Loucy (cell line): ENCODE results near the gene TUT4.

Experiments used
- H2AFZ ChIP-seq: fragments of 200-600 bp; sonication (generic); 2 replicates; pipeline ENCODE4 v1.6.0; 2016; ENCODE audit warnings: antibody characterized with exemption, mild to moderate bottlenecking, low read length, moderate library complexity
- H3F3A ChIP-seq: fragments of 200-600 bp; 2 replicates; pipeline ENCODE4 v1.6.0; 2016; ENCODE audit warnings: antibody characterized with exemption, low read depth, mild to moderate bottlenecking
- H3K27me3 ChIP-seq: fragments of 200-600 bp; sonication (generic); 2 replicates; pipeline ENCODE4 v1.6.1; 2014; ENCODE audit warnings: low read length, mild to moderate bottlenecking; ENCODE audit not compliant: insufficient read depth, poor library complexity, severe bottlenecking
- H3K36me3 ChIP-seq: fragments of 200-600 bp; sonication (generic); 2 replicates; pipeline ENCODE4 v1.6.1; 2016; ENCODE audit warnings: low read length; ENCODE audit not compliant: insufficient read depth
- H3K4me1 ChIP-seq: fragments of 200-600 bp; sonication (generic); 2 replicates; pipeline ENCODE4 v1.5.1; 2014; ENCODE audit warnings: low read length, mild to moderate bottlenecking; ENCODE audit not compliant: insufficient read depth, poor library complexity, severe bottlenecking
- H3K4me2 ChIP-seq: fragments of 200-600 bp; sonication (generic); 2 replicates; pipeline ENCODE4 v1.6.0; 2014; ENCODE audit warnings: antibody characterized with exemption, low read length, low read depth, mild to moderate bottlenecking; ENCODE audit not compliant: poor library complexity, severe bottlenecking
- H3K4me3 ChIP-seq: fragments of 200-600 bp; sonication (generic); 2 replicates; pipeline ENCODE4 v1.5.1; 2014; ENCODE audit warnings: low read length, mild to moderate bottlenecking, mixed read lengths; ENCODE audit not compliant: poor library complexity, severe bottlenecking
- H3K79me2 ChIP-seq: fragments of 200-600 bp; sonication (generic); 2 replicates; pipeline ENCODE4 v1.6.1; 2014; ENCODE audit warnings: low read length; ENCODE audit not compliant: insufficient read depth
- H3K9ac ChIP-seq: fragments of 200-600 bp; sonication (generic); 2 replicates; pipeline ENCODE4 v1.6.0; 2014; ENCODE audit warnings: mild to moderate bottlenecking, low read depth, low read length, moderate library complexity; ENCODE audit not compliant: poor library complexity, severe bottlenecking
- H3K9me2 ChIP-seq: fragments of 200-600 bp; sonication (generic); replicated peaks from 2 replicates; pipeline ENCODE4 v1.6.1; 2016; ENCODE audit warnings: low read depth, low read length, mixed read lengths
- H3K9me3 ChIP-seq: fragments of 200-600 bp; sonication (generic); 2 replicates; pipeline ENCODE4 v1.6.1; 2014; ENCODE audit warnings: mild to moderate bottlenecking, antibody characterized with exemption, low read length, low read depth; ENCODE audit not compliant: insufficient read depth
- H4K20me1 ChIP-seq: fragments of 200-600 bp; sonication (generic); 2 replicates; pipeline ENCODE4 v1.6.0; 2014; ENCODE audit warnings: antibody characterized with exemption, low read length, mild to moderate bottlenecking; ENCODE audit not compliant: insufficient read depth, poor library complexity, severe bottlenecking
- EZH2phosphoT487 ChIP-seq: fragments of 200-600 bp; IDR thresholded peaks from 2 replicates; pipeline ENCODE4 v1.6.1; 2018; ENCODE audit warnings: antibody characterized with exemption, mild to moderate bottlenecking, moderate library complexity, borderline replicate concordance
- TF ChIP-seq, protein P1 (sequence below): fragments of 200-600 bp; sonication (generic); conservative IDR thresholded peaks from 2 replicates; pipeline ENCODE4 v1.5.1; 2014; ENCODE audit warnings: mild to moderate bottlenecking, antibody characterized with exemption, low read length

The TUT4 gene

GRCh38 chr1:52600533-52601179 lies 47.8 kb upstream of the TUT4 start:
- Histone ChIP-seq H3F3A (no peaks in the 10 kb centered on the region), H3K9me3 (no peaks in the 10 kb centered on the region), H3K4me2 (no peak overlapping the region), H3K36me3 (no peaks in the 10 kb centered on the region), H3K4me1 (peaks cover 35% of the 10 kb centered on the region), H3K9ac (peak overlapping the region; percentile 88), H3K27me3 (no peaks in the 10 kb centered on the region), H3K79me2 (peaks cover 42% of the 10 kb centered on the region), H2AFZ (no peak overlapping the region), H3K9me2 (no peaks in the 10 kb centered on the region), H4K20me1 (no peaks in the 10 kb centered on the region), H3K4me3 (no peak overlapping the region)
- TF ChIP-seq, protein P1, sequence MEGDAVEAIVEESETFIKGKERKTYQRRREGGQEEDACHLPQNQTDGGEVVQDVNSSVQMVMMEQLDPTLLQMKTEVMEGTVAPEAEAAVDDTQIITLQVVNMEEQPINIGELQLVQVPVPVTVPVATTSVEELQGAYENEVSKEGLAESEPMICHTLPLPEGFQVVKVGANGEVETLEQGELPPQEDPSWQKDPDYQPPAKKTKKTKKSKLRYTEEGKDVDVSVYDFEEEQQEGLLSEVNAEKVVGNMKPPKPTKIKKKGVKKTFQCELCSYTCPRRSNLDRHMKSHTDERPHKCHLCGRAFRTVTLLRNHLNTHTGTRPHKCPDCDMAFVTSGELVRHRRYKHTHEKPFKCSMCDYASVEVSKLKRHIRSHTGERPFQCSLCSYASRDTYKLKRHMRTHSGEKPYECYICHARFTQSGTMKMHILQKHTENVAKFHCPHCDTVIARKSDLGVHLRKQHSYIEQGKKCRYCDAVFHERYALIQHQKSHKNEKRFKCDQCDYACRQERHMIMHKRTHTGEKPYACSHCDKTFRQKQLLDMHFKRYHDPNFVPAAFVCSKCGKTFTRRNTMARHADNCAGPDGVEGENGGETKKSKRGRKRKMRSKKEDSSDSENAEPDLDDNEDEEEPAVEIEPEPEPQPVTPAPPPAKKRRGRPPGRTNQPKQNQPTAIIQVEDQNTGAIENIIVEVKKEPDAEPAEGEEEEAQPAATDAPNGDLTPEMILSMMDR = no peak
- TF ChIP-seq EZH2phosphoT487 = no peak

- no peak overlapping the region for H3K4me3 ChIP-seq
- no peak overlapping the region for H2AFZ ChIP-seq
- H3K4me2 ChIP-seq = no peak overlapping the region
- peaks cover 25% of the 10 kb centered on the region for H3K4me1 ChIP-seq
- H3K27me3 ChIP-seq = no peaks in the 10 kb centered on the region
- no peaks in the 10 kb centered on the region for H4K20me1 ChIP-seq
- TF ChIP-seq, protein P1 = no peak
- no peak for TF ChIP-seq EZH2phosphoT487
- peaks cover 30% of the 10 kb centered on the region for H3K79me2 ChIP-seq
- no peaks in the 10 kb centered on the region for H3K36me3 ChIP-seq
- no peak overlapping the region for H3K9ac ChIP-seq
- H3F3A ChIP-seq = no peaks in the 10 kb centered on the region
- H3K9me2 ChIP-seq = no peaks in the 10 kb centered on the region
- no peaks in the 10 kb centered on the region for H3K9me3 ChIP-seq
Observed at GRCh38 chr1:52599236-52599635, 46.3 kb upstream of the TUT4 start.

GRCh38 chr1:52598729-52599128 lies 45.8 kb upstream of the TUT4 start:
- Histone ChIP-seq H3K9me2 (no peaks in the 10 kb centered on the region), H3K79me2 (peaks cover 25% of the 10 kb centered on the region), H3K4me1 (peaks cover 20% of the 10 kb centered on the region), H3K4me2 (no peak overlapping the region), H2AFZ (no peak overlapping the region), H3K27me3 (no peaks in the 10 kb centered on the region), H4K20me1 (no peaks in the 10 kb centered on the region), H3K36me3 (no peaks in the 10 kb centered on the region), H3F3A (no peaks in the 10 kb centered on the region), H3K9me3 (no peaks in the 10 kb centered on the region), H3K9ac (no peak overlapping the region), H3K4me3 (no peak overlapping the region)
- TF ChIP-seq, protein P1 = no peak
- no peak for TF ChIP-seq EZH2phosphoT487
